VCaP (cell line): ENCODE measurements around the gene CUL1.

ENCODE experiments used
- H3K27ac ChIP-seq: fragments of 450-650 bp; 2 replicates; pipeline ENCODE4 v1.5.1; 2017
- TF ChIP-seq, protein P1 (sequence below): fragments of 450-650 bp; conservative IDR thresholded peaks from 2 replicates; pipeline ENCODE4 v1.5.1; 2017; ENCODE audit warnings: mild to moderate bottlenecking, moderate library complexity

CUL1 gene

DNA sequence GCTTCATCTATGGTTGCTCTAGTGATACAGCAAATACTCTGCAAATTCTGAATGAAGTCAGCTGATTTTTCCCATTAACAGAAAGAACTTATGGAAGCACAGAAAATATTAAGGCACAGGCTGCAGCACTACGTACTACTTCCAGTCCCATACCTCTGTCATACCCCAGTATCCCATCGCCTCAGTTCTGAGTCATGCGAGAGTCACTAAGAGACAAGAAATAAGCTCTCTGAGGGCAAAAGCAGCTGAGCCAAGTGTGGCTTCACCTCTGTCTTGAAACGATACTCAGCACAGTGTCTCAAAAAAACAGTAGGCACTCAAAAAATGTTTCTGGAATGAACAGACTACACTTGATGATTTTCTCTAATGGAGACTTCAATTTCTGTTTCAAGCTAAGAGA lies 137.2 kb downstream of the CUL1 start:
- H3K27ac ChIP-seq = no peak overlapping the region
- TF ChIP-seq, protein P1, sequence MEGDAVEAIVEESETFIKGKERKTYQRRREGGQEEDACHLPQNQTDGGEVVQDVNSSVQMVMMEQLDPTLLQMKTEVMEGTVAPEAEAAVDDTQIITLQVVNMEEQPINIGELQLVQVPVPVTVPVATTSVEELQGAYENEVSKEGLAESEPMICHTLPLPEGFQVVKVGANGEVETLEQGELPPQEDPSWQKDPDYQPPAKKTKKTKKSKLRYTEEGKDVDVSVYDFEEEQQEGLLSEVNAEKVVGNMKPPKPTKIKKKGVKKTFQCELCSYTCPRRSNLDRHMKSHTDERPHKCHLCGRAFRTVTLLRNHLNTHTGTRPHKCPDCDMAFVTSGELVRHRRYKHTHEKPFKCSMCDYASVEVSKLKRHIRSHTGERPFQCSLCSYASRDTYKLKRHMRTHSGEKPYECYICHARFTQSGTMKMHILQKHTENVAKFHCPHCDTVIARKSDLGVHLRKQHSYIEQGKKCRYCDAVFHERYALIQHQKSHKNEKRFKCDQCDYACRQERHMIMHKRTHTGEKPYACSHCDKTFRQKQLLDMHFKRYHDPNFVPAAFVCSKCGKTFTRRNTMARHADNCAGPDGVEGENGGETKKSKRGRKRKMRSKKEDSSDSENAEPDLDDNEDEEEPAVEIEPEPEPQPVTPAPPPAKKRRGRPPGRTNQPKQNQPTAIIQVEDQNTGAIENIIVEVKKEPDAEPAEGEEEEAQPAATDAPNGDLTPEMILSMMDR = no peak

DNA sequence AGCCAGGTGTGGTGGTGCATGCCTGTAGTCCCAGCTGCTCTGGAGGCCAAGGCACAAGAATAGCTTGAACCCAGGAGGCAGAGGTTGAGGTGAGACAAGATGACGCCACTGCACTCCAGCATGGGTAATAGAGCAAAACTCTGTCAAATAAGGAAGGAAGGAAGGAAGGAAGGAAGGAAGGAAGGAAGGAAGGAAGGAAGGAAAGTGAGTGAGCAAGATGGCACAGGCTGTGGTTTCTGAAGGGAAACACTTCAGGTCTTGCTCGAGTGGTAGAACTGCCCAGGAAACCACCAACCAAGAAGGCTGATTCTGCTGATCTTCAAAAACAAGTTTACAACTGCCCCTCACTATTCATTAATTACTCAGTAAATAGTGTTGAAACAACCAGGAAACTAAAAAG lies 140.2 kb downstream of the CUL1 start:
- TF ChIP-seq, protein P1 = no peak
- H3K27ac ChIP-seq = no peak overlapping the region

DNA sequence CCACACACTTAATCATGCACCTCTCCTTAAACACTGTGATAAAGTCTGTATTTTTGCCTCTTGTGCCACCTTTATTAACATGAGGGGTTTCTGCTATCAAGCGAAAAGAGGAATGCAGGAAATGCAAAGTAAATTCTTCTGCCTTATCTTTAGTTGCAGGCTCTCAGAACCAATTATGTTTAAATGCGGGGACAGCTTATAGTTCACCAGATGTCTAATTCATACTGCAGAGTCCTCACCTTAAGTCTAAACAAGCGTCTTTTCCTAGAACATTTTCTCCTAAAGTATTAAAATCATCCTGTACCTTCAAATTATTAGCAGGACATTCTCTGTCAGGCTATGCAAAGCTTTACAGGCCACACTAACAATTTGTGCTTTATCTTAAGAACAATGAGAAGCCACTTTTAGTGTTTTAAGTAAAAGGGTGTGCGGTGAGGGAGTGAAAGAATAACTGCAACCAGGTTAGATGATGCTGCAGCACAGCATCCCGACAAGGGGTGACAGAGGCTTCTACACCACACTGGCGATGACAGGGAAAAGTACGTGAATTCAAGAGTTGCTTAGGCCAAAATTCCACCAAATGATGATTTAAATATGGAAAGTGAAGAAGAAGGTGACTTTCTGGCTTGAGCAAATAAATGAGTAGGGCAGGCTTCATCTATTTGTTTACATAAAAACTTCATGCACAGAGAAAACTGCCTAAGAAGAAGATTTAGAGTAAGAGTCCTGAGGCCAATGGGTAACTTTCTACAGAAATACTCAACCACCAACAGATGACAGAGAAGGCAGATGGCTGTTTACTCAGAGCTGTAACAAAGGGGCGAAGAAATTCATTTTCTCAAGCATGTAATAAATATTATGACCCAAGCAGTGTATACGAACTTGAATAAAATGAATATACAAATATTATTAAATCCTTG lies 149.4 kb downstream of the CUL1 start:
- TF ChIP-seq, protein P1 = no peak
- no peak overlapping the region; the same call in 1 of the 2 replicates for H3K27ac ChIP-seq

DNA sequence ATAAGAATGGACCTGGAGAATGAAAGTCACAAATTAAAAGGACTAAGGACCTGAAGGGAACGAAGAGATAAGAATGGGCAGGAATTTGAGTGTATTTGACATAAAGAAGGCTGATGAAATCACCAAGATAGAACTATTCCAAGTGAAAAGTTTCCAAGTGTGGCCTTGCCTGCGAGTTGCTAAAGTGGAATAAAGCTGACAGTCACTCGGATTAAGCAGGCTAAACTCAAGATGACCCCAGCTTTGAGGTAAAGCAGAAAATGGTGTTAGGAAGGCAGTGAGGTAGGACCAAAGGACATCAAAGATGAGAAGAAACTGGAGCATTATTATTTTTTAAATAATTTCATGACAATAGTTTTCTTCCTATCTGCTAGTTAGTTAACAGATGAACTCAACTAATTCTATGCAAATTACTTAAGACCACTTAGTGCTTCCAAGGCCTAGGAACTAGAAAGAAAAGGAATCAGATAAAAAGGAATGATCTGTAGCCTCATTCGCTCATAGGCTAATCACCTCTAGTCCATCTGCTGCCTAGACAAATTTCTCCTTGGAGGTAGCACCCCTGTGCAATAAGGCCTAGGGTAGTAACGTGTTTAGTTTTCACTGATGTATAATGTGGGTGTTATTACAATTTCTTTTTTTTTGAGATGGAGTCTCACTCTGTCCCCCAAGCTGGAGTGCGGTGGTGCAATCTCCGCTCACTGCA lies 150.8 kb downstream of the CUL1 start:
- no peak overlapping the region for H3K27ac ChIP-seq
- TF ChIP-seq, protein P1 = no peak

DNA sequence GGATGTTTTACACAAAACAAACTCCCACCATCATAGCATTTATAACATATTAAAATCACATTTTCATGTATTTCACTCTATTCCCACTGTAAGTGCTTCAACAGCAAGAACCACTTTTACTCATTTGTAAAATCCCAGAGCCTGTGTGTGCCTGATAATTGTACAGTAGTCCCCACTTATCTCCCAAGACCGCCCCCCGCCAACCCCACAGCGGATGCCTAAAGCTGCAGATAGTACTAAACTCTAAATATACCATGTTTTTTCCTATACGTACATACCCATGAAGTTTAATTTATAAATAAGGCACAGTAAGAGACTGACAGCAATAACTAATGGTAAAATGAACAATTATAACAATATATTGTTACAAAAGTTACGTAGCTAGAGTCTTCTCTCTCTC lies 151.9 kb downstream of the CUL1 start:
- TF ChIP-seq, protein P1 = no peak
- no peak overlapping the region for H3K27ac ChIP-seq
